ENCODE results near the gene CDC42BPB. TPM values are rescaled to one million over a fixed set of nuclear protein-coding genes. Genes with fewer than 3 reads are reported as not detected.
"Not testable (repeated sequence)": the region's sequence is repeated elsewhere in the genome, so short reads cannot be mapped to it uniquely, and the experiment has no call there.

The CDC42BPB gene
- total RNA-seq, 1 experiment from 2014 or later: 84.4 TPM

GRCh38 chr14:103052407-103052806, 4.9 kb downstream of the CDC42BPB start:
- CTCF ChIA-PET: interaction anchor here (0.6 kb wide), 1 partner anchor 26 kb away, joined by 5 read pairs; no protein-coding TSS in a partner anchor
- H3K4me3 ChIP-seq (ENCODE audit: low read depth in 2 of 2, low read length in 2 of 2): no peak overlapping the region
- peaks cover 11% of the 10 kb centered on the region for H3K4me1 ChIP-seq (ENCODE audit: control insufficient read depth, insufficient read depth, low read length)
- no peaks in the 10 kb centered on the region for H3K36me3 ChIP-seq (ENCODE audit: control insufficient read depth, insufficient read depth, low read length)
- H3K9me3 ChIP-seq (ENCODE audit: control insufficient read depth, insufficient read depth, low read depth, low read length): no peaks in the 10 kb centered on the region
- H3K27ac ChIP-seq (ENCODE audit: low read length): no peak overlapping the region
- BruUV-seq (replicated peaks): TSS peak; percentile 7
- POLR2A ChIA-PET: no interaction called here
- ATAC-seq: no peak
- no peak for DNase-seq (ENCODE audit: low read depth, low spot score)
- no peak for TF ChIP-seq SIN3A (IDR thresholded peaks at IDR 0.05; ENCODE audit: borderline replicate concordance, insufficient read depth, low read depth, low read length)
- no peak for TF ChIP-seq CTCF (IDR thresholded peaks at IDR 0.05)
- no peak for TF ChIP-seq TCF7L2 (IDR thresholded peaks at IDR 0.05; ENCODE audit: low read depth, low read length)
- TF ChIP-seq REST (IDR thresholded peaks at IDR 0.05; ENCODE audit: insufficient read depth in 1 of 2, low read depth in 2 of 2, low read length in 1 of 2): no peak
- TF ChIP-seq POLR2AphosphoS5 (IDR thresholded peaks at IDR 0.05; ENCODE audit: low read depth, low read length): no peak
- no peaks in the 10 kb centered on the region for H3K27me3 ChIP-seq (ENCODE audit: control insufficient read depth, insufficient read depth, low read length)
- intact Hi-C loops (cut with micrococcal nuclease; ENCODE audit: unreplicated experiment): no loop called here
- in situ Hi-C loops (cut with HindIII; ENCODE audit: low pct_unique_long_range_greater_than_20kb, low sequenced_read_pairs): no loop called here

- CTCF ChIA-PET: no interaction called here
- Histone ChIP-seq H3K4me3 (ENCODE audit: low read depth in 2 of 2, low read length in 2 of 2) (no peak overlapping the region), H3K9me3 (ENCODE audit: control insufficient read depth, insufficient read depth, low read depth, low read length) (no peaks in the 10 kb centered on the region), H3K4me1 (ENCODE audit: control insufficient read depth, insufficient read depth, low read length) (peaks cover 15% of the 10 kb centered on the region), H3K27ac (ENCODE audit: low read length) (no peak overlapping the region), H3K36me3 (ENCODE audit: control insufficient read depth, insufficient read depth, low read length) (no peaks in the 10 kb centered on the region), H3K27me3 (ENCODE audit: control insufficient read depth, insufficient read depth, low read length) (no peaks in the 10 kb centered on the region)
- POLR2A ChIA-PET: no interaction called here
- TF ChIP-seq POLR2AphosphoS5 (IDR thresholded peaks at IDR 0.05; ENCODE audit: low read depth, low read length) (no peak), CTCF (IDR thresholded peaks at IDR 0.05) (no peak), SIN3A (IDR thresholded peaks at IDR 0.05; ENCODE audit: borderline replicate concordance, insufficient read depth, low read depth, low read length) (no peak), TCF7L2 (IDR thresholded peaks at IDR 0.05; ENCODE audit: low read depth, low read length) (no peak), REST (IDR thresholded peaks at IDR 0.05; ENCODE audit: insufficient read depth in 1 of 2, low read depth in 2 of 2, low read length in 1 of 2) (no peak)
- BruUV-seq (replicated peaks): no TSS peak
- ATAC-seq (no peak), DNase-seq (ENCODE audit: low read depth, low spot score) (no peak)
- in situ Hi-C loops (cut with HindIII; ENCODE audit: low pct_unique_long_range_greater_than_20kb, low sequenced_read_pairs): no loop called here
- intact Hi-C loops (cut with micrococcal nuclease; ENCODE audit: unreplicated experiment): no loop called here
Measured at GRCh38 chr14:103050935-103051334, 6.4 kb downstream of the CDC42BPB start.

- H3K4me3 ChIP-seq (ENCODE audit: low read depth in 2 of 2, low read length in 2 of 2); in situ Hi-C loops (cut with HindIII; ENCODE audit: low pct_unique_long_range_greater_than_20kb, low sequenced_read_pairs); H3K9me3 ChIP-seq (ENCODE audit: control insufficient read depth, insufficient read depth, low read depth, low read length); H3K27me3 ChIP-seq (ENCODE audit: control insufficient read depth, insufficient read depth, low read length); H3K36me3 ChIP-seq (ENCODE audit: control insufficient read depth, insufficient read depth, low read length); BruUV-seq (replicated peaks); H3K27ac ChIP-seq (ENCODE audit: low read length); intact Hi-C loops (cut with micrococcal nuclease; ENCODE audit: unreplicated experiment); ATAC-seq; DNase-seq (ENCODE audit: low read depth, low spot score): not testable (repeated sequence)
- ChIA-PET POLR2A (interaction anchor here (0.6 kb wide), 1 partner anchor 25 kb away, joined by 3 read pairs; no protein-coding TSS in a partner anchor), CTCF (interaction anchor here (0.5 kb wide), 1 partner anchor 15 kb away, joined by 5 read pairs; no protein-coding TSS in a partner anchor)
- H3K4me1 ChIP-seq (ENCODE audit: control insufficient read depth, insufficient read depth, low read length): peaks cover 11% of the 10 kb centered on the region
Measured at GRCh38 chr14:103047453-103047852, 9.9 kb downstream of the CDC42BPB start.

Measured in Panc1 (cell line).